Islet precursor cell (in vitro differentiated cells): ENCODE results near the gene PRSS56.

Experiments used
- DNase-seq: peaks from one replicate; pipeline ENCODE4 v3.0.0-alpha.2; 2018

The PRSS56 gene

DNA sequence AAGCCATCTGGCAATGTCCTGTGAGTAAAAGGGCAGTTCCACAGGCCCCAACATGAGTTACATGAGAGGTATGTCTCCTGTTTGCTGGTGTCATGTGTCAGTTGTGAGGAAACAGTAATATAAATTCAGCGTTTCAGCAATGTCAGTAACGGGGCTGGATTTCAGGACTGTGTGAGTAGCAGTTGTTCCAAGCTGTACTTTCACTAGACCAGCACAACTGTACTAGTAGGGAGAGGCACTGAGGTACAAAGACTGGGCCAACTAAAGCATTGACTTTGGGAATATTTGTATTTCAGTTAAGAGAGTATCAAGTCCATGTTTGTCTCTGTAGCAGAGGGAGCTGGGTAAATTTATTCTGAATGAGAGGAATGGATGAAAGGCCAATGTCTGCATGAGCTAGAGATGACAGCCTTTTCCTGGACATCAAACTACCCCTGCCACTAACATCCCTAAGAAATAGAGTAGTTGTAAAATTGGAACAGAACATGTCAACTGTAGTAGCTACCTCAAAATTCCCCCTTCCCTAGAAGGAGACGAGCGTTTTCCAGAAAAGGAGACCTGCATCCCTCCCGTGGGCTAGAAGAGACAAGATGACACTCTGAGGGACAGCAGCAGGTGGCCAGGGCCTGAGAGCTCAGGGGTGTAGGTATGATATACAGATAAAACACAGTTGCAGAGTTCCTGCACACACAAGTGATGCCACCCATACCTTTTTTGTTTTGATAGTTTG lies 54.7 kb downstream of the PRSS56 start:
- no peak for DNase-seq
